Activated T-helper 1 cell treated with Interleukin-2 at 50 U/mL for 16 hours (primary cell): ENCODE results near the gene KIAA1328.

Experiments used
- DNase-seq: peaks from one replicate; pipeline ENCODE4 v3.0.0-alpha.2; 2020; ENCODE audit warnings: low read depth

KIAA1328 gene

DNA sequence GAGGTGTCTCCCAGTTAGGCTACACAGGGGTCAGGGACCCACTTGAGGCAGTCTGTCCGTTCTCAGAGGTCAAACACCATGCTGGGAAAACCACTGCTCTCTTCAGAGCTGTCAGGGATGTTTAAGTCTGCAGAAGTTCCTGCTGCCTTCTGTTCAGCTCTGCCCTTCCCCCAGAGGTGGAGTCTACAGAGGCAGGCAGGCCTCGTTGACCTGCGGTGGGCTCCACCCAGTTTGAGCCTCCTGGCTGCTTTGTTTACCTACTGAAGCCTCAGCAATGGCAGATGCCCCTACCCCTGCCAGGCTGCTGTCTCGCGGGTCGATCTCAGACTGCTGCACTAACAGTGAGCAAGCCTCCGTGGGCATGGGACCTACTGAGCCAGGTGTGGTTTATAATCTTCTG, 390.3 kb downstream of the KIAA1328 start:
- DNase-seq: no peak

DNA sequence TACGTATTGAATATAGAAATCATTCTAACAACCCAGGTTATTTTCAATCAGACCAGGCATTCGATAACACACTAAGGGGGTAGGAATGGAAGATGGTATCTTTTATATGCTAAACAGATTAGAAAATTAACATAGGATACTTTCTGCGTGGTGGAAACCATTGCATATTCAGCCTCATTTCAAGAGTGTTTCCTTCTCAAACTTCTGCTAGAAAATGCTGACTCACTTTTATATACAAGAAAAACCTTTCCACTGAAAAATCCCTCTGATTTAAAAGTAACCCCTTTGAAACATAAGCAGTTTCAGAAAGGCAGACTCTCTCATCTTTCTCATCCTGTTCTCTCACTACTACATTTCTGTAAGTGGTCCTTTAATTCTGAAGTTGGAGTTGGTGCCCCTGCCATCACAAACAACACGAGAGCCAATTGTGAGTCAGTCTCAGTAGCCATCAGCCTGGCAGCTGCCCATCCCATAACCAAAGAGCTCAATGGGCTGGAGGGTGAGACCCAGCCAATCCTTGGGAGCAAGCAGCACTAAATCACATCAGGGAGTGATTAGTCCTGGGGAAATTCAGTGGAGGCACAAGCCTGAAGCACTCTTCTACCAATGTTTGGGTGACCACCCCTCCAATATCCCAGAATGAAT, 393.5 kb downstream of the KIAA1328 start:
- no peak for DNase-seq

DNA sequence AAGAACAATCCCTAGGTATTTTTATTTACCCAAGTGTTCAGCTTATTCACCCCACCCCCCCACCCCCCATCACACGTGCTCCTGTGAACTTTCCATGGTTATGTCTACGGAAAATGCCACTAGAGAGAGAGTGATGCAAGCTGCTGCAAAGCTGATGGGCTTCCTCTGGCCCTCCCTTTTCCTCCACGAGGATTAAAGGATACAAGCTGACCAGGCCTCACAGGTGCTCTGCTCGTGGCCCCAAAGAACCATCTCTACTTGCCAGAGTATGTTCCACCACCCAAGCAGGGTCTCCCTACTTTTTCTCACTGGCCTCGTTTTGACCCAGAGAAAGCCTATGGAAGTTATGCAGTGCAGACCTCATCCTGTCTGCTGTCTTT, 394.1 kb downstream of the KIAA1328 start:
- no peak for DNase-seq

DNA sequence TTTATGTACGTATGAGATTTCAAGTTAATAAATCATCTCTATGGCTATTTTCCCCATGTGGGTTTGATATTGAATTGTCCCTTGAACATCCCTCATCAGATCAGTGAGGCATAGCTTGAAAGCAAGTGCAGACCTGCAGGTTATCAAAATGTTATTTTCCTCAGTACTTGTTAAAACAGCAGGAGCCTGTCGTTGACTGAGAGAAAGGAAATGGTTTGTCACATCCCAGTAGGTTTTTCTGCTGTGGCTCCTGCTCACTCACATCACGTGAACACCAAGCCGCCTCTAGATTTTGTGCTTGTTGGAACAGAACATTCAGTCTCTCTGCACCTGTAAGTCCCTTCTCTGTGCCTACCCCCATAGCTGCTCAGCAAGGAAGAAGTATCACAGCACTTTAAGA, 396.4 kb downstream of the KIAA1328 start:
- DNase-seq: no peak

DNA sequence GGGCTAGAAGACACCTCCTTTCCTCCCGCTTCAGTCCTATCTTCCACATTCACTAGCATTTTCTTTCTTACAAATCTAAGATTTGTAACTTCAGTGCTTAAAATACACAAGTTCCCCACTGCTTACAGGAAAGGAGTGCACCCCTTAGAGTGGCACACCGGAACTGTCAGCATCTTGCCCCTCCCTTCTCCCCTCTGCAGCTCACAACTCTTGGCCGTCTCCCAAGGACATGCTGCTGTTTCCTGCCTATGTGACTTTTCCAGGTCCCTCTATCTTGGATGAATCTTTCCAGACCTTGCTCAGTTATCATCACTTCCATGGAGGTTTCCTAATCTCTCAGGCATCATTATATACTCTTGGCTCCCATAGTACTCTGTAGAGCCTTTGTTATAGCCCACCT, 401.8 kb downstream of the KIAA1328 start:
- no peak for DNase-seq

DNA sequence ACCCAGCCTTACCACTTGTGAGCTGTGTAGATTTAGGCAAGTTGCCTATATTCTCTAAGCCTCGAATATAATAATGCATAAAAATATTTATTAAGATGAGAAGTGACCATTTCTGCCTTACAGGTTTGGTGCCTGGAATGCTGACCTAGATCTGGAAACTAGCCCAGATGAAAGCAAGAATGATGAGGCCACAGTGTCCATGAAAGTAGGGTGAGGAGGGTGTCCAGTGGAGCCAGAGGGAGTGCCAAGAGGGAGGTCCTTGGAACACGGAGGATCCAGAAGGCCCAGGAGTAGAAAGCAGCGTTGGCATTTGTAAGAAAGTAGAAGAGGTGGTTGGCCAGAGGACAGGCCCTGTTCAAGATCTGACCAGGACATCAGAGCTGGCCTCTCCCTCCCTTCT, 402.3 kb downstream of the KIAA1328 start:
- no peak for DNase-seq

DNA sequence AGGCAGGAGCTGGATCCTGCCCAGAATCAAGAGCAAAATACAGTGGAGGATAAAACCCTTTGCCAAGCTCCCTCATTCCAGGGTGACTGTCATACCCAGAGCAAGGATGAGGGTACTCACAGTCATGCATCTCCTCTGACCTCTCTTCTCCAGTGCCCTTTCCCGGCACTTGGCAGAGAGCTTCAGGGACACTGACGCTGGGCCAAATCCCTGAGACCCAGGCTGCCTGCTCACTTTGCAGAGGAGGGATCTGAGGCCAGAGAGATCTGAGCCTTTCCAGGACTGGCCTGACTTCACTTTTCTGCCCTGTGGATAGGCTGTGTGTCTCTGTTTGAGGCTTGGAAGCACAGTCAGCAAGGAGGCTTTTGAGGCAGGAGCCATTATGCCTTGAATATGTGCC, 406.7 kb downstream of the KIAA1328 start:
- DNase-seq: no peak

DNA sequence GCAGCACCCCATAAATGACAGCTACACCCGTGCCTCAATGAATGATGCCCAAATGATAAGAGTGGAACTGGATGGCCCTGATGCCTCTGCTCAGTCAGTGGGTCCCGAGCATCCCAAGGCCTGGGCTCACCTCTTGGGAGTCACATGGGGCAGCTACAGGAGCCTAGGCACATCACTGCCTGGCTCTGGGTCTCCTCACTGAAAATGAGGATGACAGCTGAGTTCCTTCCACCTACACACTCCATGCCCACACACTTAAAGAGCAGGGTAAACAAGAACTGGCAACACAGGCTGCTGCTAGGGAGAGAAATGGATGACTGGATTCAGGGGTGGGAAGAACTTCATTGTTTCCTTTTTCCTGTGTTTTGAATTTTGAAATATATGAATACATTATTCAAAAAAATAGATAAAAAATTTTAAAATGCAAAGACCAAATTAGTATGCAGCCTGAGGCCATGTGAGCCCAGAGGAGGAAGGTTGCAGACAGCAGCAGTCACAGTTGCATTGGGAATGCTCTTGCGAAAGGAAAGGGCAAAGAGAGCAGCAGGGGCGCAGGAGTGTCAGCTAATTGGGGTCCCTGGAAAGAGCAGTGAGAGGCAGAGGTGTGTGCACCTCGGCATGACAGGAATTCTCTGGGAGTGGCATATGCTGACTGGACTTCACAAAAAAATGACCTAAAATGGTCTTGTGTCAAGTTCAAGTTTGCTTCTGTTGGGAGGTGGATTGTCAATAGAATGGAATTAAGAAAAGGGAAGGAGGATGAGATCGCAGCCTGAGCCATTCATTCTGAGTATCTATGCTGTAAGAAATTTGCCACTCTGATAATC, 409.6 kb downstream of the KIAA1328 start:
- DNase-seq: no peak

DNA sequence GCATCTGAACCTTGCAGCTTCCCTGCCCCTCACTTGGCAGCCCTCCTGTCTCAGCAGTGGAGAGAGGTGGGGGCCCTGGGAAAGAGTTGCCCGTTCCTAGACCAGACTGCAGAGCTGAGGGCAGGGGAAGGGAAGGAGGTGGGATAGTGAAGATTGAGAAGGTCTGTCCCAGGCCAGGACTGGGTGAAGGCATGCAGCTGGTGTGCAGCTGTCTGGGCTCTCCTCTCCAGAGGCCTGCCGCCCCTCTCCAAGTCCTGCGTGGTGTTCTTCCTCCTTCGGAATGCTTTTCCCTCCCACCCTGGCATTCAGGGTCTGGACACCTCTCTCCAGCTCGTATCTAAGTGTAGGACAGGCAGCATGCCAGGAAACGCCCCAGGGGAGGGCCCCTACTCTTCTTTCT, 413.2 kb downstream of the KIAA1328 start:
- DNase-seq: no peak

DNA sequence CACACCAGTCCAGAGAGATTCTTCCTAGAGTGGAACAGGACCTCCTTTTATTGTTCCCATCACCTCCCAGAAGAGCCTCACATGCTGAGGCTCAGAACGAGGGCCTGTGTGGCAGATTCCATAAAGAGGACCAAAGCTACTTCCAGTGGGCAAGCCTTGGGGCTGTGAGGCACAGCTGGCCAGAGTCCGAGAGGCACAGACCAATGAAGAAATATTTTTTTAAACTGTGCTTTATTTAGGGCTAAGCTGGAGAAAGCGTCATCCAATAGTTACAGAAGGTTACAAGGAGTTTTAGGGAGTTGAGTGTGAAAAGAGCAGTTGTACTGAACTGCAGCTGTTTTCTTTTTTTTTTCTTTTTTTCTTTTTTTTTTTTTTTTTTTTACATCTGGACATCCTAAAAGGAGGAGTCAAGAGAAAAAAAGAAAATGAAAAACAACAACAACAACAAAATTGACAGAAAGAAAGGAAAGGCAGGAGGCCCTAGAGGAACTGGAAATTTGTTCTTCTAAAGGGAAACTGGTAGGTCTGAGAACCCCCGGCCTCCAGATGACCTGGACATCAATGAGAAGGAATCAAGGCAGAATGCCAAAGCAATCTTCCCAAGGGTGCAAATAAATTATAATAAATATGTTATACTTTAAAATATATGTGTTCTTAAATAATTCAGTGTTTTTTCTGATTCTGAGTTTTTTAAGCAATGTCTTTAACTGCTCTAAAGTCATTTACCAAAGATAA, 414.1 kb downstream of the KIAA1328 start:
- no peak for DNase-seq

DNA sequence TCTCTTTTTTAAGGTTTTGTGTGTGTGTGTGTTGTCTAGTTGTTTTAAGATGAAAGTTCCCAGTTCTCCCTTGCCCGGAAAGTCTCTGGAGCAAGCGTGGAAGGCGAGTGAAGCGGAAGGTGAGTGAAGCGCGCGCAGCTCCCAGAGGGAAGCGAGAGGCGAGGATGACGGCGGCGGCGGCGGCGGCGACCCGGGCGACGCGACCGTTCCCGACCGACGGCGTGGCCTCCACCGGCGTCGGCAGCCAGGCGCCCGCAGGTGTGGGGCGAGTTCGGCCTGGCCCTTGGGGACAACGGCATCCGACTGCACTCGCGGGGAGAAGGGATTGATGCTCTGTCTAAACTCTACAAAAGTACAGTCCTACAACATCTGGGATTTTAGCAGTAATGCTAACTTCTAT, 414.8 kb downstream of the KIAA1328 start:
- no peak for DNase-seq

DNA sequence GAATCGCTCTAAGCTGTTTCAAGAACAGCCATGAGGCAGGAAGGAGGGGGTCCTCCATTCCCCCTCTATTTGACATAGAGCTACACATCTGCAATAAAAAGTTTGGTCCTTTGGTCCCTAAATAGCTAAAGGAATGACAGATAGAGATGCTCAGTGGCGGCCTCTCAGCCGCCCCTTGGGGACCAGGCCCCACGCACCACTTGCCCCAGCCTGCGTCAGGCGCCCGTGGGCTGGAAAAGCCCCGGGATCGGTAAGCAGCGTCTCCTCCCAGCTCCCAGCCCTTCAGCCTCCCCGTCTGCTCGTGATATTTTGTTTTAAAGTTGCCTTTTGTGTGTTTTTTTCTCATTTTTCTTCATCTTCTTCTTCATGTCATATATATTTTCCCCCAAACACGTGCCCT, 415.7 kb downstream of the KIAA1328 start:
- DNase-seq: no peak

DNA sequence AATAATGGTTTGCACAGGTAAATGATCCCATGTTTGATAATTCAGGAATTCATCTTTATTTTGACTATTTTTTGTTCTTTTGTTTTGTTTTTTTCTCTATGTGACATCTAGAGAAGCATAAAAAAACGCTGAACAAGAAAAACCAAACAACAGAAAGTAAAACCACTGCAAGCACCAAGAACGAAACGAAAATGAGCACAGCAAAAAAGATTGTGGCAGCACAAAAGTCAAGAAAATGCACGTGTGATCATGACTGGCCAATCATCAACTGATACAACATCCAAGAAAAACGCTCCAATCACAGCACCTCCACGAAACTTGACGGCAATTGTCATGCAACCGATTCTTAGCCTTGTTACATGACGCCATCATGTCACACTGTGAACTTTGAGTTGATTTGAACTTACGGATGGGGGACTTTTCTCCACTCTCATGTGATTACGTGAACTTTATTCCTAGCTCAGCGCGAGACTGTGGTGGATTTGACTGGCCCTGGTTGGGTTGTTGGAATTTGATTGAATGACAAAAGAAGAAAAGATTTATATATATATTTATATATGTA, 417.9 kb downstream of the KIAA1328 start:
- DNase-seq: no peak

DNA sequence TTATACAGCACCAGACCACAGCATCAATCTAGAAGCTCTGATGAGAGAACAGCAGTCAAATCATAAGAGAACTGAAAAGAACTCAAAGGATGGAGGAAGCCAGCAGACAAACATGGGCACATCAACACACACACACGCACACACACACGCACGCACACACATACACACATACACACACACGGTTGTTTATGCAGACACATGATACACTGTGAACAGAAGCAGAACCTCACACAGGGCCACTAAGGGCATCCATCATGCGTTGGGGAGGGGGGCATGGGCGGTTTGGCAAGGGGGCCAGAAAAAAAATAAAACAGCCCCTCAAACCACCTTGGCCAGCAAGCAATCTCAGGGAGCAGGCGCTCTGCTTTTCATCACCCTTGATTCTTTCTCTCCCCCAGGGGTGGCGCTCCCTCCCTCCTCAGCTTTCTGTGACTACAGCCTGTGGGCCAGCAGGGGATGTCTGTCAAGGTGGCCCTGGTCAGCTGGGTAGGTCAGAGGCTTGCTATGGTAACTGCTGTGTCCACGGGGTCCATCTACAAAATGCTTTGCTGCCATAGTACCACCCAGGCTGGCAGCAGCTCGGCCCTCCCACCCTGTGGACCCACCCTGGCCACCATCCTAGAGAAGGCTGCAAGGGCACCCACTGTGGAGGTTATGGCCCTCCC, 418.7 kb downstream of the KIAA1328 start:
- DNase-seq: no peak

DNA sequence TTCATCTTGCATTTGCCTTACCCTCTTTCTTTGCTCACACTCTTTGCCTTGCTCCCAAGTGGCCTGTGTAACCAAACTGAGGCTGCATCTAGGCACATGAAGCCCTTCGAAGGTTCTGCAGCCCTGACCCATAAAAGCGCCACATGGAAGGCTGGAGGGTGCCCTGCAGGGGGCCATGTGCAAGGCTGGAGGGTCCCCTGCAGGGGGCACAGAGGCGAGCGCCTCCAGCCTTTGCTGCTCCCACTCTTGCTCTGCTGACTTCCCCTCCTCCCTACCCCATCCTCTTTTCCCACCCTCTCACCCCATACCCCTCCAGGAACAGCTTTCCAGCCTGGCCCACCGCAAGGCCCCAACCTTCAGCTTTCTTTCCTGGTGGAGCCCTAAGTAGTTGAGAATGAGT, 419.4 kb downstream of the KIAA1328 start:
- DNase-seq: no peak

DNA sequence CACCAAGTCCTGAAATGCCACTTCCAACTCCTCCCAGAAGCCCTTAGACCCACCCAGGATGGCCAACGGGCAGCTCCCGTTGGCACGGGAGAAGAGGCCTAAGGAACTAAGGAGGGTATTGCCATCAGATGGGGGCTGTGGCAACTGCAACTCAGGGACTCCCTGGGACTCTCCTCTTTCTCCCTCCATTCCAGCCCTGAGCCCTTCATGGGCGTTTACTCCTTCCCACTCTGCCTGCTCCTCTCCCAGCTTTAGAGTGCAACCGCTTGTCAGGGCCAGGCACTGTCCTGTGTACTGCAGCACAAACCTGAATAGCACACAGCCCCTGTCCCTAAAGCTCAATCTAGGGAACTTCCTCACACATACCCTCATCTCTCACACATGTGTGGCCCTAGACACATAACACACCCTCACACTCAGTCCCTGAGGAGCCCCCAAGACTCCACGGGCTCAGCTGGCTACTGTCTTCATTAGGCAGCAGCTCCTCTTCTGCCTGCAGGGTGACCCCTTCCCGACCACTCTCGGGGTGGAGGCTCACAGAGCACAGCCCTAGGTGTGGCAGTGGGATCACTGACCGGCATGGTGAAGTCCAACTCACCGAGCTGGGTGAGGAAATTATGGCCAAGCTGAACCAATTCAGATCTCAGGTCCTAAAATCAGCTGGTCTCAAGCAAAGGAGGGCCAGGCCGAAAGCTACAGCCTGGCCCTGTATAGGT, 420.4 kb downstream of the KIAA1328 start:
- no peak for DNase-seq

DNA sequence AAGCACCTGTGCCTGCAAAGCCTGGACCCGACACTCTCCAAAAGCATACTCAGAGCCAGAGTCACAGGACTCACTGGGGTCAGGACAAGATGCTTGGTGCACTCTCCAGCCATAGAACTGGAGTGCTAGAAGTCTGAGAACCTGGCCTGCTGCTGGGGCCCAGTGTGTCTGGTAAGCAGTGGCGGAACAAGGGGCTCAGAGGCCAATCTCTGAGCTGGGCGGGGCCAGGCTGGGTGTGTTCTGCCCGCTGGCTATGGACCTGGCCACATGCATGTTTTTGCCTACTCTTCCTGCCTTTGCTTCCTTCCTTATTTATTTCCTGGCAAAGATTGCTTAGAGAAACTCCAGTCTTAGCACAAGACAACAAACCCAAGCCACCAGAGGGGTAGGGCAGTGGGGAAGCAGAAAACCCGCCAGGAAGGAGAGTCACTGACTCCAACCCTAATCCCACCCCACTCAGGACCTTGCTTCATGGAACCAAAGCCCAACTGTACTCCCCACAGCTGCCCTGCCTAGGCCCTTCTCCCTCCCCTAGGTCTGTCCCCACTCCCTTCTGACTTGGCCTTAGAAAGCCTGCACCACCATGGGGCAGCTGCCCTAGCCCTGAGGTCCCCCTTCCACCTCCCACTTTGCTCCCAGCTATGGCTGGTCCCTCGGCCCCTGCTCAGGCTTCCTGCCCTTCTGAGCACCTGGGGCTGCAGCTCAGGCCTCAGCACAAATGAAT, 421.1 kb downstream of the KIAA1328 start:
- no peak for DNase-seq

DNA sequence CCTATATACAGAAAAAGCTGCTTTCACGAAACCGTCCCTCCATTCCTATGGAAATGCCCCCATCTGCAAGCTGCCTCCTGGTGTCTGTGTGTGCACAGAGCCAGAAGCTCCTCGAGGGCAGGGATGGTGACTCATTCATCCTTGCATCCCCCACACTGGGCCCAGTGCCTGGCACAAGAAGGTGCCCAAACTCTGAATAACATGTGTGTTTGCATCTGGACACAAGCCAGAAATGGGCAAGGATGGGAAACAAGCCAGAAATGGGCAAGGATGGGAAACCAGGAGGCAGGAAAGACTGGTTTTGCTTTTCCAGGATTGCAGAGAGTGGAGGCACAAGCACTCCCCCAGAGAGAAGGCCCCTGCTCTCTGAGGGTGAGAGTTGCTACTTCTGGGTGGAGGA, 422.8 kb downstream of the KIAA1328 start:
- DNase-seq: no peak

DNA sequence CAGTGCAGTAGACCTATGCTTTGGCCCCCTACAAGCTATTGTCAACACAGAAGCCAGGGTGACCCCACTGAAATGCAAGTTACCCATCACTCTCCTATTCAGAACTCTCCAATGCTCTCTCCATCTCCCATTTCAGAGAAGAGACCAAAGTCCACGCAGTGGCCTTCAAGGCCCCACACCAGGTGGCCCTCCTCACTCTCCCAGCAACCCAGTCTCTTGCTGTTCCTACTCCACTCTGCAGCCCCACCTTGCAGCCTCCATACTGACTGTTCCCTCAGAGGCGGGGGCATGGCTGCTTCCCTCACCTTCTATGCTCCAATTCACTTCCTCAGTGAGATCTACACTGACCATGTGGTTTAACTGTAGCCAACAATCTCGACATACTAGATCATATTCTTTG, 423.4 kb downstream of the KIAA1328 start:
- DNase-seq: no peak

DNA sequence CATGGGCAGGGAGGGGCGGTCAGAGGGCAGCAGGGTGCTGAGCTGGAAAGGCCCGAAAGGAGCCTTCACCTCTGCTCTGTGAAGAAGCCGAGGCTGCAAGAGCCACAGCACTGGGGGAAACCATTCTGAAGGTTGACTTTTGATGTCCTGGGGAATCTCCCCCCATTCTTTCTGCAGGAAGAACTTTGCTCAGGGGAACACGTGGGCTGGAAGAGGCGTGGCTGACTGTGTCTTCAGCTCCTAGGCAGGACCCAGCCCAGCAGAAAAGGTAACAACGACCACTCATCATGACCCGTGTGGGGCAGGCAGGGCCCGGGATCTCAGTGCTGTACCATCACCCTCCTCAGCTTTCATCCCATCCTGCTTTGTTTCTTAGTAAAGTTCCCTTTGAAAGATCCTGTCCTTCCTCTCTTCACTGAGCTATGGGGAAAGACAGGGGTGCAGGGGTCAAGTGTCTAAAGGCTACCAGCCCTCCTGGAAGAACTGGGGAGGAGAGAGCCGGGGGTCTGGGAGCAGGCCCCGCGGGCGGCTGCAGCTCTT, 424.0 kb downstream of the KIAA1328 start:
- DNase-seq: no peak
